Subcutaneous adipose tissue (tissue), 4 donors: ENCODE measurements around the gene KDM2B. TPM values are rescaled to one million over a fixed set of nuclear protein-coding genes. Genes with fewer than 3 reads are reported as not detected.

Experiments used
- total RNA-seq, 4 donors: library from RNA; depleted of rRNA; stranded (reverse); fragments of >200 nt; gene quantifications; one replicate each; pipeline ENCODE4 v1.1.0, GENCODE V29; 2016
- TF ChIP-seq, protein P1 (sequence below): fragments of 450-650 bp; IDR thresholded peaks from one replicate; pipeline ENCODE4 v1.5.1; 2016; ENCODE audit warnings: low read depth, mild to moderate bottlenecking, control low read depth, antibody characterized with exemption, moderate library complexity

Gene KDM2B
- total RNA-seq, 4 donors from 2014 or later, result 13.9 to 22.6 (median 16.2) TPM

- TF ChIP-seq, protein P1, sequence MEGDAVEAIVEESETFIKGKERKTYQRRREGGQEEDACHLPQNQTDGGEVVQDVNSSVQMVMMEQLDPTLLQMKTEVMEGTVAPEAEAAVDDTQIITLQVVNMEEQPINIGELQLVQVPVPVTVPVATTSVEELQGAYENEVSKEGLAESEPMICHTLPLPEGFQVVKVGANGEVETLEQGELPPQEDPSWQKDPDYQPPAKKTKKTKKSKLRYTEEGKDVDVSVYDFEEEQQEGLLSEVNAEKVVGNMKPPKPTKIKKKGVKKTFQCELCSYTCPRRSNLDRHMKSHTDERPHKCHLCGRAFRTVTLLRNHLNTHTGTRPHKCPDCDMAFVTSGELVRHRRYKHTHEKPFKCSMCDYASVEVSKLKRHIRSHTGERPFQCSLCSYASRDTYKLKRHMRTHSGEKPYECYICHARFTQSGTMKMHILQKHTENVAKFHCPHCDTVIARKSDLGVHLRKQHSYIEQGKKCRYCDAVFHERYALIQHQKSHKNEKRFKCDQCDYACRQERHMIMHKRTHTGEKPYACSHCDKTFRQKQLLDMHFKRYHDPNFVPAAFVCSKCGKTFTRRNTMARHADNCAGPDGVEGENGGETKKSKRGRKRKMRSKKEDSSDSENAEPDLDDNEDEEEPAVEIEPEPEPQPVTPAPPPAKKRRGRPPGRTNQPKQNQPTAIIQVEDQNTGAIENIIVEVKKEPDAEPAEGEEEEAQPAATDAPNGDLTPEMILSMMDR, result no peak
Measured at GRCh38 chr12:121489874-121490273, 90.9 kb downstream of the KDM2B start.

DNA sequence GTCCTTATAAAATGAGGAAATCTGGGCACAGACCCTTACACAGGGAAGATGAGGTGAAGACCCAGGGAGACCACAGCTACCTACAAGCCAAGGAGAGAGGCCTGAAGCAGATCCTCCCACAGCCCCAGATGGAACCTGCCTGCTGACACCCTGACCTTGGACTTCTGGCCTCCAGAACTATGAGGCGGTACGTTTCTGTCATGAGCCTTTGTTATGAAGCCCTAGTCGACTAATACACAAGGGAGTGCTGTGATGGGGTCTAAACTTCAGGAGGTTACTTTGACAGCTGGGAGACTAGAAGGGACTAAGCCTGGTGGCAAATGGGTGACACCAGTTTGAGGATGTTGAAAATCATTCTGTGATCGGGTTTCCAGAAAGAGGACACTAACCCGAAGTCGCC, 95.9 kb downstream of the KDM2B start:
- TF ChIP-seq, protein P1, result no peak

GRCh38 chr12:121483949-121484348, 96.9 kb downstream of the KDM2B start:
- TF ChIP-seq, protein P1, result no peak

DNA sequence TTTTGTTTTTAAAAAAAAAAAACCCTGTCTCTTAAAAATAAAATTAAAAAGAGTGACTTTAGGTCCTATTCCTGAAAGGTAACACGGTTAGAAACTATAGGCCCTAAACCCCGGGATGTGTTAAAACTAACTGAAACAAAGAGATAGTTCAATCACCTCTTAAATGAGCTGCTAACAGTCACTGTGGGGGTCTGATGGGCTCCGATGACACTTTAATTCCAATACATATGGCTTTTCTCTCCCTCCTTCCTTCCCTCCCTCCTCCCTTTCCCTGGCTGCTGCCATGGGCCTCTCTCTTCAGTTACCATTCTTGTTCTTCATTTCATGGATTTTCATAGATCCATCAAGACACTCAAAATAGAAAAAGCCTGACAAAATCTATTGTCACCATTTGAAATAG, 104.3 kb downstream of the KDM2B start:
- TF ChIP-seq, protein P1, result no peak

- TF ChIP-seq, protein P1, result no peak
Measured at GRCh38 chr12:121475279-121475678, 105.5 kb downstream of the KDM2B start.

DNA sequence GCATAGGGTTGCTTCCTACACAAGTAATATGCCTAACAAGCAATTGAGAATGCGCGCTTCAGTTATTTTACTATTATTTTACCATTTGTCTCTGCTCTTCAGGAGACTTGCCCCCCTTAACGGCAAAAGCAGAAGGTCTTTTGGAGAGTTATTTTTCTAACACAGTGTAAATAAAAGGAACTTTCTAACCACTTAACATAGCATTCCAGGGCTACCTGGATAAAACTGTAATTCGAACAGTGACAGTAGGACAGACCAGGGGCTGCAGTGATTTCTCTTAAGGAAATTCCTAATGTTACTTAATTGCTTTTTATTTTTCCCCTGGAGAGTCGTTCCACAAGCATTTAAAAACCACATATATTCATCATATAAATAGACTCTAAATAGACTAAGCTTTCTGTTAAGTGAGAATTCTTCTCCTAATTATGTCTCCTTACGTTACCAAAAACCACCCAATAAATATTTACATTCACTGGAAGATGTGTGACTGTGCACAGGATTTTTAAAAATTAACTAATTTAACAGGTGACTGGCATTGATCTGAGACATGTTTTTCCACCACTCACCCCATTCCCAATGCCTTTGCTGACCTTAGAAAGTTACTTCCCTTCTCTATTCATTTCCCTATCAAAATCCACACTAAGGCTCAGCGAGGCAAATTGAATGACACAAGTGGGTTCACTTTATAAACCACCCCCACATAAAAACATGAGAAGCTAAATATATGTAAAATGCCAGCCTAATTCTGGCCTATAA, 108.5 kb downstream of the KDM2B start:
- TF ChIP-seq, protein P1, result no peak

DNA sequence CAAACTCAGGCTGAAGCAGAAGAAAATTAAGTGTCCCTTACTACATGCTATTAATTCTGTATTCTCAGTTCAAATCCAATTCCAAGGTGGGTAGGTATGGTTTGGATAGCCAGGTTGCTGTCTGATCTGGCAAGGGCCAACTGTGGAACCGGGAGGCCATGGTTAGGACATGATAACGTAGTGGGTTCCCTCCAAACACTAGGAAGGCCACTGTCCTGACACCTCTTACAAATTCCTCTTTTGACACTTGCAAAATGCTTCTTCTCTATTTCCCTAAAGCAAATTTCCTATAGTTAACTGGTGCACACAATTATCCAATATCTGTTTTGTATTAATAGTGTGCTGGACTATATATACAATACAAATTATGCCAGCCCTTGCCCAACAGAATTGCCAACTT, 110.1 kb downstream of the KDM2B start:
- TF ChIP-seq, protein P1, result no peak
